Measurements from ENCODE around the gene DOCK11. TPM values are rescaled to one million over a fixed set of nuclear protein-coding genes. Genes with fewer than 3 reads are reported as not detected.

Gene DOCK11
- total RNA-seq, 2 donors from 2014 or later: 41.6 to 44.9 TPM

- ATAC-seq: peak; percentile 38 to 43
- Mint-ChIP-seq H3K9me3 (no peaks in the 10 kb centered on the region), H3K36me3 (peaks cover 0 to 14% of the 10 kb centered on the region in 2 donors), H3K27ac (no peak overlapping the region)
- no peak for DNase-seq (ENCODE audit: low spot score in 2 of 2)
These were observed 45.9 kb downstream of the DOCK11 start for GRCh38 chrX:118541482-118541881.

DNA sequence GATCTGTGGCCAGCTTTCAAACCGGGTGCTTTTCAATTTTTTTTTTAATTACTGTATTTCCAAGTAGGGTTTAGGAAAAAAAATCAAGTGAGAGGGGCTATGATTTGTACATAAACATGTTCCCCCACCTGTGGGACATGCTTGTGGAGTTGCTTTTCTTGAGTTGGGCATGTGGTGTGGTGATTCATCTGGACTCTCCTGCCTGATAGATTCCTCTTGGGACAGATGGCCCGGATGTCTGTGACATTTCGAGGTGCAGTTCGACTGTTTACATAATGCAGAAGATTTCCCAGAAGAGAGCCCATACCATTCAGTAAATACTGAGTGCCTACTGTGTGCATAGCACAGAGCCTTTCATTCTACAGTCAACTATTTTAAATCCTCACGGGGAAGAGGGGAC is 49.9 kb downstream of the DOCK11 start:
- no peak for ATAC-seq
- DNase-seq (ENCODE audit: low spot score in 2 of 2): no peak
- Mint-ChIP-seq H3K27ac (no peak overlapping the region), H3K9me3 (no peaks in the 10 kb centered on the region), H3K36me3 (peaks cover 0 to 13% of the 10 kb centered on the region in 2 donors)

DNA sequence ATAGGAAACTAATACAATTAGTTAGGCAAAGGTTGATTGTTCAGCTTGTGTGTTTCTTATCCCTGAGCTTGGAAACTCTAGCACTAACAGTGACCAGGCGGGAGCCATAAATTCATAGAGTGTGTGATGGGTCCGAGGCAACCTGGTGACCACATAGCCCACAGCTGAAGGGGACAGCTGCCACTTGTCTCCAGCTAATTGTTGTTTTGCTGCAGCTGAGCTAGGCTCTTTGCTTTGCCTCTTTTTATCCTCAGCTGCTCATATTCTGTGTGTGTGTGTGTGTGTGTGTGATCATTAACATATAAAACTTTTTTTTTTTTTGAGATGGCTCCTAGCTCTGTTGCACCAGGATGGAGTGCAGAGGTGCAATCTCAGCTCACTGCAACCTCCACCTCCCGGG is 53.2 kb downstream of the DOCK11 start:
- peaks cover 0 to 16% of the 10 kb centered on the region in 2 donors for H3K36me3 Mint-ChIP-seq
- no peak for DNase-seq (ENCODE audit: low spot score in 2 of 2)
- ATAC-seq: no peak

DNA sequence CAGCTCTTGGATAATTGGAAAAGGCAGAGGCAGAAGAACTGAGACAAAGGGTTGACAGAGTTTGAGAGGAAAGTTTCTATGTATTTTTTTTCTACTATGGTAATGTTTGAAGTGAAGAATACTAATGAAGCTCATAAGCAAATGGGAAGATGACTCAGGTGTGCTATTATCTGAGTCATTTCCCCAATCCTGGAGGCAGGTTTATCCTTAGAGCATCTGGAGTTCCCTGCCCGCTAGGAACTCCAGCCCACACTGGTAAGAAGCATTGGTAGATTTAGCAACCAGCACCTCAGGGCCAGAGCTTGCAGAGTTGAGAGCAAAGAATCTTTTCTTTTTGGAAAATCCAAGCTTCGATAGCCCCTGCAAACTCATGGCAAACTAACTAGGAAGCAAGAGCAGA is 55.2 kb downstream of the DOCK11 start:
- H3K9me3 Mint-ChIP-seq: no peaks in the 10 kb centered on the region
- ATAC-seq: peak in 1 of 2 donors; percentile 24
- H3K27ac Mint-ChIP-seq: peak overlapping the region; percentile 71 to 73
- DNase-seq (ENCODE audit: low spot score in 2 of 2): no peak
- H3K36me3 Mint-ChIP-seq: peaks cover 0 to 8% of the 10 kb centered on the region in 2 donors

More for the DNA sequence above, 53.2 kb downstream of the DOCK11 start:
- H3K27ac Mint-ChIP-seq: no peak overlapping the region
- no peaks in the 10 kb centered on the region for H3K9me3 Mint-ChIP-seq

- H3K27ac Mint-ChIP-seq: no peak overlapping the region
- H3K36me3 Mint-ChIP-seq: peaks cover 0 to 8% of the 10 kb centered on the region in 2 donors
- no peak for DNase-seq (ENCODE audit: low spot score in 2 of 2)
- H3K9me3 Mint-ChIP-seq: no peaks in the 10 kb centered on the region
- ATAC-seq: no peak
These were observed 55.8 kb downstream of the DOCK11 start for GRCh38 chrX:118551426-118551825.

DNA sequence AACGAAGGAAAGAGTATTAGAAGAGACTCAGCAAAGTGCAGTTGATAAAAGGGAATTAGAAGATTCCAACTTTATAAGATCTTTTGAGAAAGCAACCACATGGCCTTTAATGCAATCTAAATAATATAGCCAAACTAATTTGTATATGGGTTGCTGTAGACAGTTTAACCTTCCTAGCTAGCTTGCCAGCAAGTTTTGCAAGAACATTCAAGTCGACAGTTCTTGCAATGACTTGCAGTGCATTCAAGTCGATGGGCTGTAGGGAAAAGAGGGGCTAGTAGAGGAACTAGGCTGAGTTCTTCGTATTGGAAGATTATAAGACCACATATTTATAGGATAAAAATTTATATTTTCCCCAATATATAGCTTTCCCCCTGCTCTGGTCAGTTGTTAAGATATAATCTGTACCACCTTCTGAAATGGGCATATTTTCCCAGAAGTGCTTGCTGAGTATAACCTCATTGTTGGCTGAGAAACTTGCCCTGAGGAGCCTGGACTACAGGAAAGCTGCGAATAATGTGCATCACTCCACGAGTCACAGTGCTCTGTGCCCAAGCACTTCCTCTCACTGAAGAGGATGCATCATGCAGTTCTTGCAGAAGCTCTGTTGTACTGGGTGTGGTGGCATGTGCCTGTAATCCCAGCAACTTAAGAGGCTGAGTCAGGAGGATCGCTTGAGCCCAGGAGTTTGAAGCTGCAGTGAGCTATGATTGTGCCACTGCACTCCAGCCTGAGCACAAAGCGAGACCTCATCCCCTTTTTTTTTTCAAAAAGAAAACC is 56.7 kb downstream of the DOCK11 start:
- no peaks in the 10 kb centered on the region for H3K9me3 Mint-ChIP-seq
- H3K27ac Mint-ChIP-seq: no peak overlapping the region
- no peak for DNase-seq (ENCODE audit: low spot score in 2 of 2)
- ATAC-seq: peak; percentile 35 to 62
- peaks cover 0 to 15% of the 10 kb centered on the region in 2 donors for H3K36me3 Mint-ChIP-seq

- ATAC-seq (no peak), DNase-seq (ENCODE audit: low spot score in 2 of 2) (no peak)
- Mint-ChIP-seq H3K9me3 (no peaks in the 10 kb centered on the region), H3K36me3 (peaks cover 0 to 15% of the 10 kb centered on the region in 2 donors), H3K27ac (no peak overlapping the region)
These were observed 57.6 kb downstream of the DOCK11 start for GRCh38 chrX:118553042-118553710.

DNA sequence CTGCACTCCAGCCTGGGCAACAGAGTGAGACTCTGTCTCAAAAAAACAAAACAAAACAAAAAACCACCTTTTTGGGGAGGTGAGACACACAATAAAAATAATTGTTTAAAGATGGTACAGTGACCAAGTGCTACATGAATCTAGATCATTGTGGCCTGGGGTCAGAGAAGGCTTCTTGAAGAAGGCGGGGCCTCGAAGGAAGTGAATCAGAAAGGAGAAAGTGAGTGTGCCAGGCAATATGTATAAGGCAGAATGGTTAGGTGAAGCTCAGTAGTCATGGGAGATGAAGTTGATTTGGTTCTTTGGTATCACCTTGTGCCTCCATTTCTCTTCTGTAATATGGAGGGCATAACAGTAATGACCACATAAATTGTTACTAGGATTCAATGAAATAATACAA is 58.9 kb downstream of the DOCK11 start:
- ATAC-seq (peak; percentile 84 to 86), DNase-seq (ENCODE audit: low spot score in 2 of 2) (no peak)
- H3K27ac Mint-ChIP-seq: peak overlapping the region in 1 of 2 donors; percentile 69
- peaks cover 0 to 15% of the 10 kb centered on the region in 2 donors for H3K36me3 Mint-ChIP-seq
- no peaks in the 10 kb centered on the region for H3K9me3 Mint-ChIP-seq

DNA sequence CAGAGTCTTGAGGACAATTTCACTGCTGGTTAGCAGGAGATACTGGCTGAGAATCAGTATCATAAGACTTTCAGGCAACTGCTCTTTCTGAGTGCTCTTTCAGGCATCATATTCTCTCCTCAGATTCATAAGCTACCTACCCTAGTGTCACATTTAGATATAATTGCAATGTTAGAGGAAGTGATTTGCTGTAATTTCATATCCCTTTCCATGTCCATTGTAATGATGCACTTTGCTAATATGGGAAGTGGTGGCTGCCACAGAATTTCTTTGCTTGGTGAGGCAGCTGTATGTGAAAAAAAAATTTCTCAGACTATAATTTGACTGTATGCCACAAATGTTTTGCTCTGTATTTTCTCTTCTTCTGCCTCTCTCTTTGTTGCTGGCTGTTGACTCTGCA is 63.3 kb downstream of the DOCK11 start:
- no peak overlapping the region for H3K27ac Mint-ChIP-seq
- DNase-seq (ENCODE audit: low spot score in 2 of 2): no peak
- no peaks in the 10 kb centered on the region for H3K9me3 Mint-ChIP-seq
- H3K36me3 Mint-ChIP-seq: peaks cover 0 to 20% of the 10 kb centered on the region in 2 donors
- ATAC-seq: no peak

DNA sequence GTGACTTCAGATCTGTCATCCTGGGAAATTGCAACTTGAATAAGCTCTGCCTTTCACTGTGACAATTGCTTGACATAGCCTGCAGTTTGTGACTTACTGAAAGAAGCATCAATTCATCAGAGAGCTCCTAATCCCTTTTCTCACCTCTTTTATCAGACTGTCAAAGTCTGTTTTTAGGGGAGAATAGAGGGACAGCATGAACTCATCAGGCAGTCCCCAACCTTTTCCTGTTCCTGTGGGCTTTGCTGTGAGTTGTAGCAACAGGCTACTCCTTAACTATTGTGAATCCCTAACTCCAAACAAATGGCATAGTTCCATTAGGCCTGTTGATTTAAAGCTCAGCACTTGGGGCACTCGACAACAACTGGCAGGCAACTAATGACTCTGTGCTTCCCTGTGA is 64.9 kb downstream of the DOCK11 start:
- ATAC-seq: no peak
- H3K9me3 Mint-ChIP-seq: no peaks in the 10 kb centered on the region

DNA sequence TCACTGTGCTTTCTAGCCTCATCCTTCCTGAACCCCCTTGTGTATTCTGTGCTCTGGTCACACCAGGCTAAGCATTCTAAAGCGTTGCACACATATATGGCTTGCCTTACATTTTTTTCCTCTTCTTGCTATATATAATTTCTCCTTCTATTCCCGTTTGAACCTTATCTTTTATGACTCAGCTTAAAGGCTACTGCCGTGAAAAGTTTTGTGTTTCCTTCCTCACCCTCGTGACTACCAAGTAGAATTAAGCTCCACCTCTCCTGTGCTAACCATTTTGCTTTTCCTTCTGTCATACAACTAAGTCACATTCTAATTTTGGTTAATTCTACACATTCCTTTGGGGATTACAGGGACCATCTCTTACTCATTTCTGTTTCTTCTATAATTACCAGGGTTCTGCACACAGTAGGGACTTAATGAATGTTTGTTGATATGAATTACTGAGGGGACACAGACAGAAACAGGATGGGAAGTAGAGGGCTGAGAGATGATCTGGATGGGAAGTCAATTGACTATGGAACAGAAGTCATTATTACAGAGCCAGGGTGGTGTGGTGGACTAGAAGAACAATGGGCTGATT is 67.1 kb downstream of the DOCK11 start:
- peak overlapping the region in 1 of 2 donors; percentile 38 for H3K27ac Mint-ChIP-seq
- H3K36me3 Mint-ChIP-seq: peaks cover 0 to 13% of the 10 kb centered on the region in 2 donors

More for the DNA sequence above, 64.9 kb downstream of the DOCK11 start:
- no peak for DNase-seq (ENCODE audit: low spot score in 2 of 2)
- Mint-ChIP-seq H3K27ac (peak overlapping the region in 1 of 2 donors; percentile 3), H3K36me3 (peaks cover 0 to 20% of the 10 kb centered on the region in 2 donors)

DNA sequence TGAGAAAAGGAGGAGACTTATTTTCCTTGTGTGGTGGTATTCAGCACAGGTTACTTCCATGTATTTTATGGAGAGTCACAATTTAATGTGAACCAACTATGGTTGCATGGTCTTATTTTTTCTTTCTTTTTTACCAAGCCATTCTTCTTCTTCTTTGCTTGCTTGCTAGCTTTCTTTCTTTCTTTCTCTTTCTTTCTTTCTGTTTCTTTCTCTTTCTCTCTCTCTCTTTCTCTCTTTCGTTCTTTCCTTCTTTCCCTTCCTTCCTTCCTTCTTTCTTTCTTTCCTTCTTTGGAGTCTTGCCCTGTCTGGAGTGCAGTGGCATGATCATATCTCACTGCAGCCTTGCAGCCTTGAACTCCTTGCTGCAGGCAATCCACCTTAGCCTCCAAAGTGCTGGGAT is 68.9 kb downstream of the DOCK11 start:
- DNase-seq (ENCODE audit: low spot score in 2 of 2) (no peak), ATAC-seq (no peak)
- peaks cover 0 to 19% of the 10 kb centered on the region in 2 donors for H3K36me3 Mint-ChIP-seq
- peak overlapping the region in 1 of 2 donors; percentile 15 for H3K27ac Mint-ChIP-seq
- H3K9me3 Mint-ChIP-seq: no peaks in the 10 kb centered on the region

More for the DNA sequence above, 67.1 kb downstream of the DOCK11 start:
- no peak for DNase-seq (ENCODE audit: low spot score in 2 of 2)
- peak in 1 of 2 donors; percentile 31 for ATAC-seq
- H3K9me3 Mint-ChIP-seq: no peaks in the 10 kb centered on the region

GRCh38 chrX:118565853-118566252 is 70.2 kb downstream of the DOCK11 start:
- H3K36me3 Mint-ChIP-seq: peaks cover 0 to 28% of the 10 kb centered on the region in 2 donors
- ATAC-seq (no peak), DNase-seq (ENCODE audit: low spot score in 2 of 2) (no peak)
- no peaks in the 10 kb centered on the region for H3K9me3 Mint-ChIP-seq
- no peak overlapping the region for H3K27ac Mint-ChIP-seq

DNA sequence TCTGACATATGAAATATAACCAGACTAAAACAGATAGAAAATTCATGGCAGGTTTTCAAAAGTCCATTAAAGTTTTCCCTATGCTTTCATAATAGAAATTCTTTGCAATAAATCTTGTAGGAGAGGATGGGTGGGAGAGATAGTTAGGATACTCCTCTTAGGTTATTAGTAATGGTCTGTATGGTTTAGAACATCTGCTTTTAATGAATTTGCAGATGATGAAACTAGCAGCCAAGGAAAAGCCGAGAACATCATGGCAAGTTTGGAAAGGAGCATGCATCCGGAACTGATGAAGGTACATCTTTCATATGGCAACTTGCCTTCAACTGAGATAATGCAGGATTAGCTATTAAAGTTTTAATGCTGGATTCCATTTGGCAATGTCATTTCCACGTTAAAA is 70.7 kb downstream of the DOCK11 start:
- ATAC-seq: no peak
- DNase-seq (ENCODE audit: low spot score in 2 of 2): no peak
- Mint-ChIP-seq H3K36me3 (peaks cover 0 to 33% of the 10 kb centered on the region in 2 donors), H3K27ac (no peak overlapping the region), H3K9me3 (no peaks in the 10 kb centered on the region)

DNA sequence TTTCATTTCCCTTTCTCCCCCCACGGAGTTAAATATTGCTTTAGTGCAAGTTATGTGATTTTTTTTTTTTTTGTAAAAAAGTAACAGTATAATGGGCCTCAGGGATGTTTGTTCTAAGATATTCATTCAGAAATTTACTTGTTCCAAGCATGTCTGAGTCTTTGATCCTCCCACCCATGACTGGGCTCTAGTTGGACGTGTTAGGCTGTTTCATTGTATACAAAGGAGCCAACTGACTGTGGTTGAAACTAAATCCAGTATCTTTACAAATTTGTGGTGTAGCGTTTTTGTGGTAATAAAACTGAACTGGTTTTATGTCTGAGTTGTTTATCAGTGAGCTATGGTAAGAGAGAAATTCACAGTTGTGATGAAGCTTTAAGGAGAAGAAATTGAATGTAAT is 74.1 kb downstream of the DOCK11 start:
- DNase-seq (ENCODE audit: low spot score in 2 of 2): peak in 1 of 2 donors; percentile 7
- Mint-ChIP-seq H3K27ac (peak overlapping the region; percentile 72 to 78), H3K36me3 (peaks cover 0 to 29% of the 10 kb centered on the region in 2 donors), H3K9me3 (no peaks in the 10 kb centered on the region)
- peak; percentile 84 to 91 for ATAC-seq

DNA sequence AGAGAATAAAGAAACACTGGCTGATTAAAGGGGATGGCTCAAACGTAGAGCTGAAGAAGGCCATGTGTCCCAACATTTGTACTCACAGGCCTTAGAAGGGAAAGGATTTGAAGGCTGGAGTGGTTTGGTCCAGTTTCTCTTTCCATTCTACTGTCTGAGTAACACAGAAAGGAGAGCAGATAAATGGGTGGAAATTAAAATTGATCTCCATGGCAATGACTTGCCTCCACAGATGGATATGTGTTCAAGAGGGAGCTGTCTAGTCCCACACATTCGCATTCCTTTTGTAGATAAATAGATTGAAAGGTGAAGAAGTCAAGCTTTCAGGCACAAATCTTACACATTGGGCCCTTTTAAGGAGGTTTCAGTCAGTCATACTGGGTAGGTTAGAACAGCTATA is 74.6 kb downstream of the DOCK11 start:
- Mint-ChIP-seq H3K27ac (peak overlapping the region; percentile 72 to 78), H3K9me3 (no peaks in the 10 kb centered on the region), H3K36me3 (peaks cover 0 to 29% of the 10 kb centered on the region in 2 donors)
- no peak for DNase-seq (ENCODE audit: low spot score in 2 of 2)
- ATAC-seq: peak; percentile 70 to 75

DNA sequence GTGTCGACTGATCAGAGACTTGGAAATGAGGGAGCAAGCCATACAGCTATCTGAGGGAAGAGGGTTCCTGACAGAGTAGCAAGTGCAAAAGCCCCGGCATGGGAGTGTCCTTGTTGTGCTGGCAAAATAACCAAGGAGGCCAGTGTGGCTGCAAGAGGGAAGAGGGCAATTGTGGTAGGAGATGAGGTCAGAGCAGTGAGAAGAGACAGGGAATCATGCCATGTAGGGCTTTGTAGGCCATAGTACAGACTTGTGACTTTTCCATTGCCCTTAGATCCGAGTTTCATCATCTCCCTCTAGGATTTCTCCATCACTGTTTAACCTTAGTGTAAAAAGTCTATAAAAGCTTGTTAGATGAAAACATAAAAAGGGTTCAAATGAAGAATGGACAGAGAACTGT is 76.2 kb downstream of the DOCK11 start:
- peaks cover 0 to 29% of the 10 kb centered on the region in 2 donors for H3K36me3 Mint-ChIP-seq
- DNase-seq (ENCODE audit: low spot score in 2 of 2) (no peak), ATAC-seq (no peak)
- H3K27ac Mint-ChIP-seq: peak overlapping the region in 1 of 2 donors; percentile 77
- H3K9me3 Mint-ChIP-seq: no peaks in the 10 kb centered on the region
